OCI-LY1 (cell line): ENCODE data around the gene SGO2.

Source experiments
- H2AFZ ChIP-seq: fragments of 200-600 bp; sonication (generic), shearing (Covaris generic); 2 replicates; pipeline ENCODE4 v1.6.0; 2014; ENCODE audit warnings: antibody characterized with exemption, mild to moderate bottlenecking, low read length
- H3F3A ChIP-seq: fragments of 200-600 bp; sonication (generic), shearing (Covaris generic); 2 replicates; pipeline ENCODE4 v1.6.0; 2014; ENCODE audit warnings: mild to moderate bottlenecking, antibody characterized with exemption, low read length, moderate library complexity; ENCODE audit not compliant: insufficient read depth
- H3K27ac ChIP-seq: fragments of 200-600 bp; sonication (generic); 2 replicates; pipeline ENCODE4 v1.5.1; 2014; ENCODE audit warnings: low read length, mixed run types, mild to moderate bottlenecking, low read depth; ENCODE audit not compliant: poor library complexity, severe bottlenecking
- H3K27me3 ChIP-seq: fragments of 200-600 bp; sonication (generic); 2 replicates; pipeline ENCODE4 v1.6.0; 2014; ENCODE audit warnings: antibody characterized with exemption, mild to moderate bottlenecking, low read length, moderate library complexity; ENCODE audit not compliant: insufficient read depth
- H3K36me3 ChIP-seq: fragments of 200-600 bp; sonication (generic); 2 replicates; pipeline ENCODE4 v1.6.1; 2014; ENCODE audit warnings: mild to moderate bottlenecking, antibody characterized with exemption, low read length, moderate library complexity, mixed read lengths; ENCODE audit not compliant: insufficient read depth
- H3K4me1 ChIP-seq: fragments of 200-600 bp; sonication (generic); 2 replicates; pipeline ENCODE4 v1.5.1; 2014; ENCODE audit warnings: mild to moderate bottlenecking, low read length, moderate library complexity; ENCODE audit not compliant: insufficient read depth, severe bottlenecking
- H3K4me2 ChIP-seq: fragments of 200-600 bp; sonication (generic), shearing (Covaris generic); 2 replicates; pipeline ENCODE4 v1.6.1; 2014; ENCODE audit warnings: low read length
- H3K4me3 ChIP-seq: fragments of 200-600 bp; sonication (generic); 2 replicates; pipeline ENCODE4 v1.5.1; 2014; ENCODE audit warnings: low read length, low read depth, mild to moderate bottlenecking, mixed read lengths; ENCODE audit not compliant: poor library complexity, severe bottlenecking
- H3K79me2 ChIP-seq: fragments of 200-600 bp; shearing (Covaris generic); 2 replicates; pipeline ENCODE4 v1.6.1; 2016; ENCODE audit warnings: mixed run types, low read length, mixed read lengths; ENCODE audit not compliant: insufficient read depth
- H3K9ac ChIP-seq: fragments of 200-600 bp; sonication (generic), shearing (Covaris generic); 2 replicates; pipeline ENCODE4 v1.6.1; 2014; ENCODE audit warnings: mild to moderate bottlenecking, low read length, mixed read lengths
- H3K9me2 ChIP-seq: fragments of 200-600 bp; sonication (generic), shearing (Covaris generic); 2 replicates; pipeline ENCODE4 v1.6.1; 2014; ENCODE audit warnings: low read depth, mild to moderate bottlenecking, low read length, mixed read lengths
- H3K9me3 ChIP-seq: fragments of 200-600 bp; shearing (Covaris generic); 2 replicates; pipeline ENCODE4 v1.6.1; 2014; ENCODE audit warnings: low read length, mixed read lengths
- H4K20me1 ChIP-seq: fragments of 200-600 bp; sonication (generic), shearing (Covaris generic); 2 replicates; pipeline ENCODE4 v1.6.0; 2016; ENCODE audit warnings: mild to moderate bottlenecking, low read length; ENCODE audit not compliant: insufficient read depth
- CTCF ChIP-seq: fragments of 200-600 bp; sonication (generic), shearing (Covaris generic); IDR thresholded peaks from 2 replicates; pipeline ENCODE4 v1.5.1; 2017; ENCODE audit warnings: mild to moderate bottlenecking, antibody characterized with exemption, low read length, moderate library complexity, mixed read lengths
- EZH2 ChIP-seq: fragments of 200-600 bp; sonication (generic), shearing (Covaris generic); IDR thresholded peaks from 2 replicates; pipeline ENCODE4 v1.8.0; 2017; ENCODE audit warnings: borderline replicate concordance, mixed run types, mild to moderate bottlenecking, antibody characterized with exemption, low read length, moderate library complexity, mixed read lengths

SGO2 gene

GRCh38 chr2:200622106-200622505 is 96.1 kb downstream of the SGO2 start:
- Histone ChIP-seq H3K27ac (no peak overlapping the region), H3K4me3 (no peak overlapping the region), H2AFZ (no peak overlapping the region), H3K79me2 (no peaks in the 10 kb centered on the region), H3K9me3 (no peaks in the 10 kb centered on the region), H4K20me1 (no peaks in the 10 kb centered on the region), H3K9ac (no peak overlapping the region), H3K36me3 (peaks cover 42% of the 10 kb centered on the region; the same call in 1 of the 2 replicates), H3K4me2 (no peak overlapping the region), H3K9me2 (no peaks in the 10 kb centered on the region), H3K27me3 (no peaks in the 10 kb centered on the region), H3K4me1 (peaks cover 17% of the 10 kb centered on the region), H3F3A (no peaks in the 10 kb centered on the region)
- TF ChIP-seq CTCF (no peak), EZH2 (no peak)

GRCh38 chr2:200624026-200624425 is 98.0 kb downstream of the SGO2 start:
- TF ChIP-seq CTCF (no peak), EZH2 (no peak)
- Histone ChIP-seq H2AFZ (no peak overlapping the region), H3K9me3 (no peaks in the 10 kb centered on the region), H3K79me2 (no peaks in the 10 kb centered on the region), H3K36me3 (peaks cover 45% of the 10 kb centered on the region; the same call in 1 of the 2 replicates), H3K9ac (no peak overlapping the region), H3K4me3 (no peak overlapping the region), H4K20me1 (no peaks in the 10 kb centered on the region), H3K4me1 (no peaks in the 10 kb centered on the region), H3K27ac (no peak overlapping the region), H3K27me3 (no peaks in the 10 kb centered on the region), H3K4me2 (no peak overlapping the region), H3K9me2 (no peaks in the 10 kb centered on the region), H3F3A (no peaks in the 10 kb centered on the region)

- Histone ChIP-seq H3K9me3 (no peaks in the 10 kb centered on the region), H4K20me1 (no peaks in the 10 kb centered on the region), H3K79me2 (no peaks in the 10 kb centered on the region), H3K36me3 (peaks cover 45% of the 10 kb centered on the region; the same call in 1 of the 2 replicates), H3K27ac (no peak overlapping the region), H2AFZ (no peak overlapping the region), H3K4me2 (no peak overlapping the region), H3K4me1 (no peaks in the 10 kb centered on the region), H3K9ac (no peak overlapping the region), H3F3A (no peaks in the 10 kb centered on the region), H3K9me2 (no peaks in the 10 kb centered on the region), H3K4me3 (no peak overlapping the region), H3K27me3 (no peaks in the 10 kb centered on the region)
- TF ChIP-seq EZH2 = no peak
- no peak for TF ChIP-seq CTCF
Measured at GRCh38 chr2:200624658-200625057, 98.7 kb downstream of the SGO2 start.
